ENCODE data around the gene SEC14L2. TPM values are rescaled to one million over a fixed set of nuclear protein-coding genes. Genes with fewer than 3 reads are reported as not detected.
A peak's percentile ranks its signal among the peaks of the same experiment; 100 is the strongest.

Gene SEC14L2
- total RNA-seq, 1 experiment from 2014 or later: 8.2 TPM

DNA sequence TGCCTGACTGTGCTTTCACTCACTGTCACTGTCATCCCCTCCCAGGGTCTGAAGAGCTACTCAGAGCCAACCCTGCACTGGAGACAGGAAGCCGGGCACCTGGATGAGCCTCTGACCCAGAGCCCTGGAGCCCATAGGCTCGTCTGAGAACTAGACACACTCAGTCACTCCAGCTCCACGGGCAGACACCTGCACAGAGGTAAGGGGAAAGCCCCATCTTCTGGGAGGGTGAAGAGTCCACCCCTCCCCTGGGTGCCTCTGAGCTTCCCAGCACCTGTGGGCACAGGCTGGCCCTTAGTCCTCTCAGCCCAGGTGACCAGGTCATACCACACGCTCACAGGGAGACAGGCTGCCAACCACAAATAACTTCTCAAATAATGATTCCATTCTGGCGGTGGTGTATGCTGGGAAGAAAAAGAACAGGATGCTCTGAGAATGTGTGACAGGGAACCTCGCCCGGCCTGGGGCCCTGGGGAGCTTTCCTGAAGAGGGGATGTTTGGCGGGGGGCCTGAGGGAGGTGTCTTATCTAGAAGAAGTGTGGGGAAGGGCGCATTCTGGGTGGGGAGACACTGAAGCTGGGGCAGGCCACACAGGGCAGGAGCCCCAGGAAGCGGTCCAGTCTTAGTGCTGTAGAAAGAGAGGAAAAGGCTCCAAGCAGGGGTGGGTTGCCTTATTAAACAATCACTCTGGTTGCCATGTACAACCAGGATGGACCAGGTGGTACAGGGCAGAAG lies 34.7 kb upstream of the SEC14L2 start:
- WGBS (ENCODE audit: extremely low coverage, insufficient read length, low lambda C conversion rate): no CpG with 5 or more reads among the region's 10 CpGs
- H2BK5ac ChIP-seq (ENCODE audit: insufficient read length, low read length): no peak overlapping the region
- no peak overlapping the region for H4K8ac ChIP-seq (replicated peaks; ENCODE audit: insufficient read length, low read depth, low read length)
- peak overlapping the region; percentile 55 to 87 (median 66); a peak in 6 of 7 replicates for H3K27ac Mint-ChIP-seq
- no peak overlapping the region for H3K14ac ChIP-seq (ENCODE audit: insufficient read depth, low read length)
- H3K23me2 ChIP-seq (ENCODE audit: insufficient read length, low read depth, low read length, poor library complexity, severe bottlenecking): no peaks in the 10 kb centered on the region
- no peaks in the 10 kb centered on the region for H3K27me3 Mint-ChIP-seq (ENCODE audit: low read depth)
- H3K79me1 ChIP-seq (ENCODE audit: insufficient read depth, low read depth, low read length, poor library complexity, severe bottlenecking): no peaks in the 10 kb centered on the region
- H3K27ac ChIP-seq (ENCODE audit: insufficient read length, low read depth, low read length): no peak overlapping the region
- peaks cover 4% of the 10 kb centered on the region for H3K4me1 ChIP-seq (ENCODE audit: insufficient read depth, low read length)
- no peaks in the 10 kb centered on the region for H3K79me2 ChIP-seq (ENCODE audit: insufficient read depth, low read length)
- no peak overlapping the region for H2AK5ac ChIP-seq (ENCODE audit: insufficient read length, low read length)
- H3K23ac ChIP-seq (ENCODE audit: insufficient read length, low read depth, low read length): no peak overlapping the region
- no peak overlapping the region for H3K56ac ChIP-seq (ENCODE audit: insufficient read length, low read depth, low read length)
- H2AFZ ChIP-seq (ENCODE audit: low read length): no peak overlapping the region
- no peak overlapping the region for H3T11ph ChIP-seq (ENCODE audit: low read length)
- no peak overlapping the region for H3K9ac ChIP-seq (ENCODE audit: extremely low read depth, insufficient read length, low read length)
- H3K4ac ChIP-seq (ENCODE audit: low read depth, low read length): no peak overlapping the region; the same call in 1 of the 2 replicates
- H4K5ac ChIP-seq (ENCODE audit: insufficient read length, low read depth, low read length): no peak overlapping the region
- peaks cover 20 to 21% of the 10 kb centered on the region in 2 experiments for H3K4me1 Mint-ChIP-seq
- TF ChIP-seq, protein P1, sequence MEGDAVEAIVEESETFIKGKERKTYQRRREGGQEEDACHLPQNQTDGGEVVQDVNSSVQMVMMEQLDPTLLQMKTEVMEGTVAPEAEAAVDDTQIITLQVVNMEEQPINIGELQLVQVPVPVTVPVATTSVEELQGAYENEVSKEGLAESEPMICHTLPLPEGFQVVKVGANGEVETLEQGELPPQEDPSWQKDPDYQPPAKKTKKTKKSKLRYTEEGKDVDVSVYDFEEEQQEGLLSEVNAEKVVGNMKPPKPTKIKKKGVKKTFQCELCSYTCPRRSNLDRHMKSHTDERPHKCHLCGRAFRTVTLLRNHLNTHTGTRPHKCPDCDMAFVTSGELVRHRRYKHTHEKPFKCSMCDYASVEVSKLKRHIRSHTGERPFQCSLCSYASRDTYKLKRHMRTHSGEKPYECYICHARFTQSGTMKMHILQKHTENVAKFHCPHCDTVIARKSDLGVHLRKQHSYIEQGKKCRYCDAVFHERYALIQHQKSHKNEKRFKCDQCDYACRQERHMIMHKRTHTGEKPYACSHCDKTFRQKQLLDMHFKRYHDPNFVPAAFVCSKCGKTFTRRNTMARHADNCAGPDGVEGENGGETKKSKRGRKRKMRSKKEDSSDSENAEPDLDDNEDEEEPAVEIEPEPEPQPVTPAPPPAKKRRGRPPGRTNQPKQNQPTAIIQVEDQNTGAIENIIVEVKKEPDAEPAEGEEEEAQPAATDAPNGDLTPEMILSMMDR (conservative IDR thresholded peaks at IDR 0.05): no peak
- H2BK120ac ChIP-seq (ENCODE audit: low read depth, low read length, poor library complexity, severe bottlenecking): no peak overlapping the region
- no peak overlapping the region for H3K4me2 ChIP-seq (ENCODE audit: insufficient read depth, insufficient read length, low read length)
- H3K4me3 Mint-ChIP-seq: peak overlapping the region in 1 of 2 experiments; percentile 36; a peak in 3 of 5 replicates
- no peak overlapping the region for H2BK12ac ChIP-seq (ENCODE audit: insufficient read length, low read depth, low read length)
- no peak overlapping the region for H4K91ac ChIP-seq (ENCODE audit: insufficient read length, low read depth, low read length)
- no peak overlapping the region for H2BK20ac ChIP-seq (ENCODE audit: low read depth, low read length, poor library complexity, severe bottlenecking)
- H3K9me3 Mint-ChIP-seq: no peaks in the 10 kb centered on the region
- no peak overlapping the region for H3K18ac ChIP-seq (ENCODE audit: insufficient read length, low read depth, low read length)
- no peak for DNase-seq
- H2BK15ac ChIP-seq (ENCODE audit: low read depth, low read length): no peak overlapping the region
- peaks cover 3 to 13% (median 7%) of the 10 kb centered on the region in 3 experiments; a peak in 4 of 7 replicates for H3K36me3 Mint-ChIP-seq (ENCODE audit: insufficient read depth in 1 of 3, low read depth in 3 of 3)
- H3K27me3 ChIP-seq (ENCODE audit: insufficient read depth, low read length): no peaks in the 10 kb centered on the region
- H3K9me3 ChIP-seq (ENCODE audit: control insufficient read depth, low read depth, low read length): no peaks in the 10 kb centered on the region
- H4K20me1 ChIP-seq (ENCODE audit: control insufficient read depth, insufficient read depth, insufficient read length): no peaks in the 10 kb centered on the region
